Activated T-helper 1 cell treated with anti-CD3 and anti-CD28 coated beads, Interleukin-2, amount 50 U/mL, for 16 hours (primary cell): ENCODE results near the gene AMIGO2.
"Not testable (repeated sequence)": the region's sequence is repeated elsewhere in the genome, so short reads cannot be mapped to it uniquely, and the experiment has no call there.

Source experiments
- DNase-seq, 2 donors: peaks; one replicate each; pipeline ENCODE4 v3.0.0-alpha.2; 2020; ENCODE audit warnings: low read depth in 1 of 2, low spot score in 1 of 2

Gene AMIGO2, protein sequence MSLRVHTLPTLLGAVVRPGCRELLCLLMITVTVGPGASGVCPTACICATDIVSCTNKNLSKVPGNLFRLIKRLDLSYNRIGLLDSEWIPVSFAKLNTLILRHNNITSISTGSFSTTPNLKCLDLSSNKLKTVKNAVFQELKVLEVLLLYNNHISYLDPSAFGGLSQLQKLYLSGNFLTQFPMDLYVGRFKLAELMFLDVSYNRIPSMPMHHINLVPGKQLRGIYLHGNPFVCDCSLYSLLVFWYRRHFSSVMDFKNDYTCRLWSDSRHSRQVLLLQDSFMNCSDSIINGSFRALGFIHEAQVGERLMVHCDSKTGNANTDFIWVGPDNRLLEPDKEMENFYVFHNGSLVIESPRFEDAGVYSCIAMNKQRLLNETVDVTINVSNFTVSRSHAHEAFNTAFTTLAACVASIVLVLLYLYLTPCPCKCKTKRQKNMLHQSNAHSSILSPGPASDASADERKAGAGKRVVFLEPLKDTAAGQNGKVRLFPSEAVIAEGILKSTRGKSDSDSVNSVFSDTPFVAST

GRCh38 chr12:47079468-47079980, at the start of gene AMIGO2, which contains the start of gene PCED1B:
Gene AMIGO2, minus strand, starts transcription at chr12:47079959. Its CDS starts 957 bp downstream, at chr12:47079002.
Gene PCED1B, plus strand, starts transcription at chr12:47079621. Its CDS starts 155,443 bp downstream, at chr12:47235064.
- peak; percentile 35 to 41 for DNase-seq

GRCh38 chr12:47126246-47126645, 46.5 kb upstream of the AMIGO2 start:
- DNase-seq, result no peak

- DNase-seq, result no peak
Observed at GRCh38 chr12:47124451-47124850, 44.7 kb upstream of the AMIGO2 start.

DNA sequence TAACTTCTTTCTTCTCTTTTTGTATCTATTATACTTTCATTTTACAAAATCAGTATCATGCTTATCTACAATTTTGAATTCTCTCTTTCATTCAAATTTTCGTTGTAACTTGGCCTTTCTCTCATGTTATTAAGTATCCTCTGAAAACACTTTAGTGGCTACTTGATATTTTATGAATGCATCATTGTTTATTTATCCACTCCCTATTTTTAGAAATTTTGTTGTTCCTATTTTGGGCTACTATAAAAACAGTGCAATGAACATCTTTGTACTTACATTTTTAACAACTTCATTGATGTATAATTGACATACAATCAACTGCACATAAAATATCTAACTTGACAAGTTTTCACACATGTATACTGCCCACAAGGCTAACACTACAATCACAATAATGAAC, 44.0 kb upstream of the AMIGO2 start:
- no peak for DNase-seq

DNA sequence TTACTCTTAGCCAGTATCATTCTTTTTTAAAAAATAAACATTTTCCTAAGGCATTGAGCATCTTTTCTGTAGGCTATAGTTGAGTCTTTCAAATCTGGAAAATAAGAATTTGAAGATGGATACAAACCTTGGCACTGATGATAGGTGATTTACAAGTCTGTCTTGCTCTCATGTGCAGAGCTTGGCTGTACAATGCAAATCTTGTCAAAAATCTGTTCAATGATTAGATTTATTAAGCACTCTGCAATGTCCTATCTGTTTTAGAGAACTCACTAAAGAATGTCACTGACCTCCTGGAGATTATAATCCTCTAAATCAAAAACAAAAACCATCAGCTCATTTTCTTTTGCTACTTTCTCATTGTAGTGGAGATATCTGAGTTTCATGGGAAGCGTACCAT, 42.8 kb upstream of the AMIGO2 start:
- DNase-seq, result no peak

- DNase-seq, result no peak
Observed at GRCh38 chr12:47121146-47121545, 41.4 kb upstream of the AMIGO2 start.

- DNase-seq, result no peak
Observed at GRCh38 chr12:47120736-47121135, 41.0 kb upstream of the AMIGO2 start.

DNA sequence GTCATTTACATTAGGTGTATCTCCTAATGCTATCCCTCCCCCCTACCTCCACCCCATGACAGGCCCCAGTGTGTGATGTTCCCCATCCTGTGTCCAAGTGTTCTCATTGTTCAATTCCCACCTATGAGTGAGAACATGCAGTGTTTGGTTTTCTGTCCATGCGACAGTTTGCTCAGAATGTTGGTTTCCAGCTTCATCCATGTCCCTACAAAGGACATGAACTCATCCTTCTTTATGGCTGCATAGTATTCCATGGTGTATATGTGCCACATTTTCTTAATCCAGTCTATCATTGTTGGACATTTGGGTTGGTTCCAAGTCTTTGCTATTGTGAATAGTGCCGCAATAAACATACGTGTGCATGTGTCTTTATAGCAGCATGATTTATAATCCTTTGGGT, 37.5 kb upstream of the AMIGO2 start:
- DNase-seq, result not testable (repeated sequence)

- DNase-seq, result no peak
Observed at GRCh38 chr12:47114481-47114892, 34.7 kb upstream of the AMIGO2 start.

DNA sequence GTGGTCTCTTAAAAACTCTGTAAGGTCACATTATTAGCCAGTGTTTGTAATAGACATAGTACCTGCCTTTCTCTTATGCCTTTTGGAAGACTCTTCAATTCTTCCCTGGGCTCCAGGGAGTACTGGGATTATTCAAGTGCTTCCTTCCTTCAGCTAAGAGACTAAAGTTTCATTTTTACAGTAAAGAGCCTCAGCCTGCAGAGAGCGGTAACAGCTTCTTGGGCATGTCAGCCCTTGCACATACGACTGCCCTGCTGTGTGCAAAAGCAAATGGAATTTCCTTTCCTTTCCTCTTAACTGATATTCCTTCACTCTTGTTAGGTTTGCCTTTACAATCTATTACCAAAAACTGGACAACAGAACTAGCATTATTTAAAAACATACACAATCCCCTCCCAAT, 32.9 kb upstream of the AMIGO2 start:
- no peak for DNase-seq

DNA sequence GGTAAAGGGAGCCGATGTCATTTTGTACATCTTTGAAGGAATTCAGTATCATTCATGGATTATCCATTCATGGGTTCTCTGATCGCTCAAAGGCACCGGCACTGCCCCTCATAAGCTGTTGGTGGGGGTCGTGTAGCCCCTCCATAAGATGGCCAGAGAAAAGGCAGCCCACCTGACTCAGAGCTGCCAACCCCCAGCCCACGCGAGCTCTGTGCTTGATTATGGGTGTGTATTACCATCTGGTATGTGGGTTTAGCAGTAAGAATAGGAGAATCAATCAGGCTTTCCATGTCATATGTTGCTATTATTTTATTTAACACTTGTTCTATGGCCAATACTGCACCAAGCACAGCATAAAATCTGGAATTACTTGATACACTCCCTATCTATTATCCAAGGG, 32.1 kb upstream of the AMIGO2 start:
- DNase-seq, result no peak

DNA sequence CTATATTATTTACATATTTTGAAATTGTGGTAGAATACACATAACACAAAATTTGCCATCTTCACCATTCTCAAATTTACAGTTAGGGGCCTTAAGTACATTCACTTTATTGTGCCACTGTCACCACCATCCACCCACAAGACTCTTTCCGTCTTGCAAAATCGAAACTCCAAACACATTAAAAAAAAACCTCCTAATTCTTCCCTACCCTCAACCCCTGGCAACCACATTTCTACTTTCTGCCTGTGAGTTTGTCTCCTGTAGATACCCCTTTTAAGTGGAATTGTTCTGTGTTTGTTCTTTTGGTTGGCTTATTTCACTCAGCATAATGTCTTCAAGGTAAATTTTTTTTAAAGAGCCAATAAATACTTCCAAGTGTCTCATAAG, 31.6 kb upstream of the AMIGO2 start:
- DNase-seq, result no peak

DNA sequence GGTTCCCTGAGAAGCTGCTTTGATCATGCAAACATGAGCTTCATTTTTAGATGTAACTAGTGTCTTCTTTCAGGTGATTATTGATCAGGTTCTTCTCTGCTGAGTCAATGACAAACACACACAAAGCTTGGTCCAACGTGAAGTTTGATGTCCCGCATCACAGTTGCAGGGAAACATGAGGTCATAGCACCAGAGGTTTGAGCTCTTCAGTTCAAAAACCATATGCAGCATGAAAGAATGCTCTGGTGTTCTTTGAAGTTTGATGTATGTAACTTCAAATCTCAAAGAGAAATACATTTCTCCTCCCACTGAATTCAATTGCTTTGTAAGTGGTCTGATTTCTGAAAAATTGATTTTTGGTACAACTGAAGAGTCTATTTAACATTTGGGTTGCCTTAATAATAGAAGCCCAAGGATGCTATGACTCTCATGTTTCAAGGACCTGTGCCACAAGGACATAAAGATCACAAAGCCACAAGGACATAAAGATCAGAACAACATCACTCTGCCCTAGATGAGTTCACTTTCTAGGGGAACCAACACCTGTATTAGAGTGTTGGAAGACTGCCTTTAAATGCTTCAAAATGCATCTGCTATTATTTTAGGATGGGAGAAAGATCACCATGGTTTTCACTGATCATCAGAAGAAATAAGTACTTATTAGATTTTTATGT, 31.1 kb upstream of the AMIGO2 start:
- no peak for DNase-seq

- DNase-seq, result no peak
Observed at GRCh38 chr12:47110011-47110541, 30.3 kb upstream of the AMIGO2 start.

DNA sequence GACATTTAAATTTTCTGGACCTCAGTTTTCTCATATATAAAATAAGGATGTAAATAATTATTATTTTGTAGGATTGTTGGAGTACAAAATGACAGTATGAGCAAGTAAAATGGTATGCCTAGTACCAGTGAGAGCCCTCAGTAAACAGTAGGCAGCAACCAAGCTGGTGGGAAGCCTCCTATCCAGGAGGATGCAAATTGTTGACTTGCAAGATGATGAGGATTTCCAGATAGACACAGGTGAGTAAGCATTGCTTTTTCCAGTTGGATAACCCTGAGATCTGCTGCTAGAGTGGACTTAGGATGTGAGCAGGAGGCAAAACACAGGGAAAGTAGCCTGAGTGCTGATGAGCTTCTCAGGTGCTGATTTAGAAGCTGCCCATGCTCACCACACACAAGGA, 28.2 kb upstream of the AMIGO2 start:
- no peak for DNase-seq

DNA sequence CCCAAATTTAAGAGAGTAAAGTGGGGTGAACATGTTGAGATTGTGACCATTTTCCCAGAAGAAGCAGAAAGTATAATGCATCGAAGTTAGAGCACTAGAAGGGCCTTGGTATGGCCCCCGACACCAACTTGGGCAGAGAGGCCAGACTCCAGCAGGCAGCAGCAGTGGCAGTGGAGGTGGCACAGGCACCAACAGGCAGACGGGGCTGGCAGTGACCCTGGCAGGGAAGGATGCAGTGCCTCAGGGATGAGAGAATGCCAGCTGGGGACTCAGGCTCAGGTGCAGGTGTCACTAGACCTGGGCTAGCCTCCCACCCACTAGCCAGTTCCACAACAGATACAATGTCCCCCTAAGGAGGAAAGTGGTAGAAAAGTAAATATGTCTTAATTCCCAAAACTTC, 27.7 kb upstream of the AMIGO2 start:
- DNase-seq, result no peak

- no peak for DNase-seq
Observed at GRCh38 chr12:47105914-47106674, 26.3 kb upstream of the AMIGO2 start.

DNA sequence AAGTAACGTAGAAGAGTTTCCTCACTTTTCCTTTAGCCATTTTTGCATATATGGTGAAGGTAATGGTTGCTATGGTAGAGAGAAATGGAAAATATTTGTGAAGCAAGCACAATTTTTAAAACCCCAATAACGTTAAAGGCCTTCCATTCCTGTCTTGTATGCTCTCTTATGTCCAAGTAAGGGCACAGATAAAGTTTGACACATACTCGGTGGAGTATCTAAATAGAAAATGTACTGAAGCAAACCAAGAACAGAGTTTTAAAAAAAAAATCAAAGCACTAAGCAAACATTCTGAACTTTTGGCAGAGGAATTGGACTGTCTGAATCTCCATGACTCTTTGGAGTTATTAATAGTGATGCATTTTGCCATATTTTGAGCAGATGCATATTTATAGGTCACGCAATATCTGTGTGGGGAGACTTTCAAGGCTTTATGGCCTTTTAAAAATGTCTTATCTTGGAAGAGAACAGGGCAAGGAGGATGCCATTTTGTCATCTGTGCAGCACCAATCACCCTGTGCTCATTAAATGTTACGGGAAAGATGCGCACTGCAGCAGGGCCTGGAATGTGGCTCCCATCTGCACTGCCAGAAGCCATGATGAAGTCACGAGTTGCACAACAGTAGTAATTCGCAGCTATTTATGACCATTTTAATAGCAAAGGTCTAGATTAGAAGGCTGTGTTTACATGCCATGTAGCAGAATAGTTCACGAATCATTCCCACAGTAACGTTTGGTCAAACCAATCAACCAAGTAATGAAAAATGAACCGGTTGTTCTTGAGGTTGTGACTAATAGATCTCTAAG, 23.3 kb upstream of the AMIGO2 start:
- no peak for DNase-seq

- DNase-seq, result no peak
Observed at GRCh38 chr12:47102406-47102805, 22.6 kb upstream of the AMIGO2 start.

GRCh38 chr12:47100160-47100559, 20.4 kb upstream of the AMIGO2 start:
- DNase-seq, result no peak
